Activated CD8-positive, alpha-beta memory T cell treated with anti-CD3 and anti-CD28 coated beads, Interleukin-2, amount 50 U/mL, for 1 hour (primary cell): ENCODE results near the gene MPZ.
"Not testable (repeated sequence)": the region's sequence is repeated elsewhere in the genome, so short reads cannot be mapped to it uniquely, and the experiment has no call there.

Source experiments
- DNase-seq: peaks from one replicate; pipeline ENCODE4 v3.0.0-alpha.2; 2020; ENCODE audit errors: extremely low read depth

The MPZ gene

DNA sequence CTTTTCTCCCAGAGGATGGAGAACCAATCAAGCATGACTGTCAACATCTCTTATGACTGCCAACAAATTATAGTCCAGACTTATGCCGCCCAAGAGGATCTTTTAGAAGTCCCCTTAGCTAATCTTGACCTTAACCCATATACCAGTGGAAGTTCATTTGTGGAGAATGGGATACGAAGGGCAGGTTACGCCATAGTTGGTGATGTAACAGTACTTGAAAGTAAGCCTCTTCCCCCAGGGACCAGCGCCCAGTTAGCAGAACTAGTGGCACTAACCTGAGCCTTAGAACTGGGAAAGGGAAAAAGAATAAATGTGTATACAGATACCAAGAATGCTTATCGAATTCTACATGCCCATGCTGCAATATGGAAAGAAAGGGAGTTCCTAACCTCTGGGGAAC, 54.5 kb downstream of the MPZ start:
- DNase-seq = not testable (repeated sequence)
